Adrenal gland (tissue), 5 donors: Measurements from ENCODE around the gene CACNB4.

Experiments
- POLR2A ChIP-seq, 2 donors: fragments of 450-650 bp; IDR thresholded peaks; one replicate each; pipeline ENCODE4 v1.6.1; 2017; ENCODE audit warnings: antibody characterized with exemption in 2 of 2, mild to moderate bottlenecking in 2 of 2, moderate library complexity in 1 of 2
- TF ChIP-seq, protein P1 (sequence below), 6 experiments: fragments of 450-650 bp in 4 of 6; fragments of 200-600 bp in 2 of 6; sonication (generic) in 1 of 6; IDR thresholded peaks; 1 replicate in 5 of 6; 2 replicates in 1 of 6; pipeline versions ENCODE4 v1.5.1 to v1.8.0; 2016 to 2021; ENCODE audit warnings: antibody characterized with exemption in 6 of 6, mild to moderate bottlenecking in 2 of 6, moderate library complexity in 1 of 6
- donor health status: DM: no; HTN: no; CAD: no.

DNA sequence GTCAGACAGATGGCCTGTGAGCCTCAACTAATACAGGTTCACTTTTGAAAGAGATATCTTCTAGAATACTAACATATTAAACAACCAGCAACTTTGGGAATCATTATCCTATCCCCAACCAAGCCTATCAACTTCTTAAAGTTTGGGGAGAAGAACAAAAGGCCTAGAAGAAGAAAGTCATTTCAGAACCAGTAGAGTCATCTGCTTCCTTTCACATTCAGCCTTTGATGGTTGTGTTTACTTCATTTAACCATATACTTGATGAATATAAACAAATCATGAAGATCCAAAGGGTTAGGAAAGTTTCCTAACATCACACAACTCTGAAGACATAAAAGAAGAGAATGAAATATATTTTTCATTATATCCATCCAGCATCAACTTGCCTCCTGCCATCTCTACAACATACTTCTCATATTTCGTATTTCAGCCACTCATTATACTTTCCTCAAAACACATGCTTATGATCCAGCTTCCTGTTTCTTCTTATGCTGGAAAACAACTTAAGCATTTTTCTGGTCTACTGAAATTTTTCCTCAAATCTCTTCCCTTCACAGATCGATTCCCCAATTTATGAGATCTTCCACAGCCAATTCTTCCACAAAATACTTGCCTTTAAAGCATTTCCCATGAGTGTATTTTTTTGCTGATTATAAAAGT lies 114.3 kb downstream of the CACNB4 start:
- TF ChIP-seq POLR2A (IDR thresholded peaks at IDR 0.05), result no peak
- TF ChIP-seq, protein P1, sequence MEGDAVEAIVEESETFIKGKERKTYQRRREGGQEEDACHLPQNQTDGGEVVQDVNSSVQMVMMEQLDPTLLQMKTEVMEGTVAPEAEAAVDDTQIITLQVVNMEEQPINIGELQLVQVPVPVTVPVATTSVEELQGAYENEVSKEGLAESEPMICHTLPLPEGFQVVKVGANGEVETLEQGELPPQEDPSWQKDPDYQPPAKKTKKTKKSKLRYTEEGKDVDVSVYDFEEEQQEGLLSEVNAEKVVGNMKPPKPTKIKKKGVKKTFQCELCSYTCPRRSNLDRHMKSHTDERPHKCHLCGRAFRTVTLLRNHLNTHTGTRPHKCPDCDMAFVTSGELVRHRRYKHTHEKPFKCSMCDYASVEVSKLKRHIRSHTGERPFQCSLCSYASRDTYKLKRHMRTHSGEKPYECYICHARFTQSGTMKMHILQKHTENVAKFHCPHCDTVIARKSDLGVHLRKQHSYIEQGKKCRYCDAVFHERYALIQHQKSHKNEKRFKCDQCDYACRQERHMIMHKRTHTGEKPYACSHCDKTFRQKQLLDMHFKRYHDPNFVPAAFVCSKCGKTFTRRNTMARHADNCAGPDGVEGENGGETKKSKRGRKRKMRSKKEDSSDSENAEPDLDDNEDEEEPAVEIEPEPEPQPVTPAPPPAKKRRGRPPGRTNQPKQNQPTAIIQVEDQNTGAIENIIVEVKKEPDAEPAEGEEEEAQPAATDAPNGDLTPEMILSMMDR (IDR thresholded peaks at IDR 0.05), result no peak
